Astrocyte (in vitro differentiated cells and primary cell): Measurements from ENCODE around the gene LCT. TPM values are rescaled to one million over a fixed set of nuclear protein-coding genes. Genes with fewer than 3 reads are reported as not detected.

Experiments
- DNase-seq: peaks from one replicate; pipeline ENCODE4 v3.0.0-alpha.2; 2010; ENCODE audit warnings: low read depth
- FAIRE-seq: peaks from 2 replicates; lab custom pipeline; 2011; peaks lifted over from hg19 to GRCh38; lab: Jason Lieb, UNC
- H2AFZ ChIP-seq: 2 replicates; pipeline ENCODE4 v1.6.0; 2012; ENCODE audit warnings: low read depth, low read length, inconsistent platforms
- H3K27ac ChIP-seq: 2 replicates; pipeline ENCODE4 v1.5.1; 2011; ENCODE audit warnings: low read depth, low read length, inconsistent platforms
- H3K27me3 ChIP-seq: 2 replicates; pipeline ENCODE4 v1.6.0; 2011; ENCODE audit warnings: low read length, inconsistent platforms; ENCODE audit not compliant: insufficient read depth
- H3K36me3 ChIP-seq: 2 replicates; pipeline ENCODE4 v1.5.1; 2011; ENCODE audit warnings: low read length, inconsistent platforms; ENCODE audit not compliant: insufficient read depth
- H3K4me1 ChIP-seq: 2 replicates; pipeline ENCODE4 v1.5.1; 2011; ENCODE audit warnings: low read length, inconsistent platforms; ENCODE audit not compliant: insufficient read depth
- H3K4me2 ChIP-seq: 2 replicates; pipeline ENCODE4 v1.6.0; 2012; ENCODE audit warnings: low read length, inconsistent platforms
- H3K4me3 ChIP-seq: 2 replicates; pipeline ENCODE4 v1.5.1; 2011; ENCODE audit warnings: low read depth, mild to moderate bottlenecking, low read length, inconsistent platforms; ENCODE audit not compliant: insufficient read depth
- H3K79me2 ChIP-seq: 2 replicates; pipeline ENCODE4 v1.6.0; 2012; ENCODE audit warnings: mild to moderate bottlenecking, low read length, inconsistent platforms; ENCODE audit not compliant: insufficient read depth
- H3K9ac ChIP-seq: 2 replicates; pipeline ENCODE4 v1.6.0; 2012; ENCODE audit warnings: mild to moderate bottlenecking, low read length, inconsistent platforms
- H3K9me3 ChIP-seq: 2 replicates; pipeline ENCODE4 v1.5.1; 2012; ENCODE audit warnings: low read depth, mild to moderate bottlenecking, low read length, inconsistent platforms; ENCODE audit not compliant: insufficient read depth
- H4K20me1 ChIP-seq: 2 replicates; pipeline ENCODE4 v1.6.0; 2012; ENCODE audit warnings: low read length, inconsistent platforms; ENCODE audit not compliant: insufficient read depth
- H3K27ac Mint-ChIP-seq: one replicate; pipeline ENCODE4 v1.8.0; 2021; ENCODE audit warnings: mild to moderate bottlenecking, mixed read lengths; ENCODE audit not compliant: unreplicated experiment
- H3K27me3 Mint-ChIP-seq: one replicate; pipeline ENCODE4 v1.8.0; 2021; ENCODE audit warnings: low read depth, mixed read lengths; ENCODE audit not compliant: unreplicated experiment
- H3K36me3 Mint-ChIP-seq: one replicate; pipeline ENCODE4 v1.8.0; 2021; ENCODE audit warnings: low read depth, mixed read lengths; ENCODE audit not compliant: unreplicated experiment
- H3K4me1 Mint-ChIP-seq: one replicate; pipeline ENCODE4 v1.8.0; 2021; ENCODE audit warnings: low read depth, mixed read lengths; ENCODE audit not compliant: unreplicated experiment
- H3K4me3 Mint-ChIP-seq: one replicate; pipeline ENCODE4 v1.8.0; 2021; ENCODE audit warnings: mild to moderate bottlenecking, moderate library complexity, mixed read lengths; ENCODE audit not compliant: unreplicated experiment
- H3K9me3 Mint-ChIP-seq: one replicate; pipeline ENCODE4 v1.8.0; 2021; ENCODE audit warnings: mild to moderate bottlenecking, mixed read lengths; ENCODE audit not compliant: unreplicated experiment
- EZH2 ChIP-seq: IDR thresholded peaks from 2 replicates; pipeline ENCODE4 v1.6.1; 2012; ENCODE audit warnings: mild to moderate bottlenecking, low read length, inconsistent platforms; ENCODE audit not compliant: insufficient read depth
- total RNA-seq: library from RNA; stranded (reverse); gene quantifications from 2 replicates; pipeline ENCODE4 v1.2.1, GENCODE V29; 2021
- TF ChIP-seq, protein P1 (sequence below): IDR thresholded peaks from 2 replicates; pipeline ENCODE4 v1.5.1; 2011; ENCODE audit warnings: low read depth, mild to moderate bottlenecking, inconsistent platforms, low read length, moderate library complexity; ENCODE audit not compliant: insufficient read depth

Gene LCT
- total RNA-seq, 1 donor from 2014 or later = not detected

- Histone ChIP-seq H3K9me3 (no peaks in the 10 kb centered on the region), H3K27me3 (no peaks in the 10 kb centered on the region), H3K9ac (no peak overlapping the region), H3K4me1 (peaks cover 3% of the 10 kb centered on the region), H4K20me1 (no peaks in the 10 kb centered on the region), H2AFZ (no peak overlapping the region), H3K4me2 (no peak overlapping the region), H3K36me3 (peaks cover 48% of the 10 kb centered on the region), H3K4me3 (no peak overlapping the region), H3K79me2 (no peaks in the 10 kb centered on the region), H3K27ac (no peak overlapping the region)
- H3K4me3 Mint-ChIP-seq = no peak overlapping the region
- no peak overlapping the region for H3K27ac Mint-ChIP-seq
- no peak for FAIRE-seq
- H3K36me3 Mint-ChIP-seq = peaks cover 28% of the 10 kb centered on the region
- no peak for DNase-seq
- H3K27me3 Mint-ChIP-seq = no peaks in the 10 kb centered on the region
- peaks cover 5% of the 10 kb centered on the region for H3K4me1 Mint-ChIP-seq
- TF ChIP-seq, protein P1, sequence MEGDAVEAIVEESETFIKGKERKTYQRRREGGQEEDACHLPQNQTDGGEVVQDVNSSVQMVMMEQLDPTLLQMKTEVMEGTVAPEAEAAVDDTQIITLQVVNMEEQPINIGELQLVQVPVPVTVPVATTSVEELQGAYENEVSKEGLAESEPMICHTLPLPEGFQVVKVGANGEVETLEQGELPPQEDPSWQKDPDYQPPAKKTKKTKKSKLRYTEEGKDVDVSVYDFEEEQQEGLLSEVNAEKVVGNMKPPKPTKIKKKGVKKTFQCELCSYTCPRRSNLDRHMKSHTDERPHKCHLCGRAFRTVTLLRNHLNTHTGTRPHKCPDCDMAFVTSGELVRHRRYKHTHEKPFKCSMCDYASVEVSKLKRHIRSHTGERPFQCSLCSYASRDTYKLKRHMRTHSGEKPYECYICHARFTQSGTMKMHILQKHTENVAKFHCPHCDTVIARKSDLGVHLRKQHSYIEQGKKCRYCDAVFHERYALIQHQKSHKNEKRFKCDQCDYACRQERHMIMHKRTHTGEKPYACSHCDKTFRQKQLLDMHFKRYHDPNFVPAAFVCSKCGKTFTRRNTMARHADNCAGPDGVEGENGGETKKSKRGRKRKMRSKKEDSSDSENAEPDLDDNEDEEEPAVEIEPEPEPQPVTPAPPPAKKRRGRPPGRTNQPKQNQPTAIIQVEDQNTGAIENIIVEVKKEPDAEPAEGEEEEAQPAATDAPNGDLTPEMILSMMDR = no peak
- no peak for TF ChIP-seq EZH2
- H3K9me3 Mint-ChIP-seq = no peaks in the 10 kb centered on the region
Observed at GRCh38 chr2:135775420-135775819, 61.6 kb downstream of the LCT start.

DNA sequence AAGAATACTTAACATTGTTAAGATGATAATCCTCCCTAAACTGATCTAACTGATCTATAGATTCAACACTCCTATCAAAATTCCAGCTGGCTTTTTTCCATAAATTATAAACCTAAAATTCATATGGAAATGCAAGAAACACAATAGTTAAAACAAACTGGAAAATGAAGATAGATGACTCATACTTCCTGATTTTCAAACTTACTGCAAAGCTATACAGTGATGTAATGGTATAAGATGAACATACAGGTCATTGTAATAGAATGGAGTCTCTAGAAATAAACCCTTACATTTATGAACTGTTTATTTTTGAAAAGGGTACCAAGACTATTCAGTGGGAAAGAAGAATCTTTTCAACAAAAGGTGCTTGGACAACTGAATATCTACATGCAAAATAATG lies 63.1 kb downstream of the LCT start:
- Mint-ChIP-seq H3K36me3 (peaks cover 30% of the 10 kb centered on the region), H3K4me3 (no peak overlapping the region), H3K4me1 (peaks cover 5% of the 10 kb centered on the region), H3K27me3 (no peaks in the 10 kb centered on the region), H3K9me3 (no peaks in the 10 kb centered on the region), H3K27ac (peak overlapping the region; percentile 66)
- FAIRE-seq (no peak), DNase-seq (peak; percentile 29)
- H3K4me3 ChIP-seq = no peak overlapping the region
- no peak overlapping the region for H2AFZ ChIP-seq
- H3K4me2 ChIP-seq = no peak overlapping the region
- peak overlapping the region; percentile 56 for H3K27ac ChIP-seq
- H3K27me3 ChIP-seq = no peaks in the 10 kb centered on the region
- H3K4me1 ChIP-seq = peaks cover 3% of the 10 kb centered on the region
- H3K79me2 ChIP-seq = peaks cover 6% of the 10 kb centered on the region
- peaks cover 2% of the 10 kb centered on the region for H4K20me1 ChIP-seq
- no peak for TF ChIP-seq EZH2
- TF ChIP-seq, protein P1 = no peak
- no peaks in the 10 kb centered on the region for H3K9me3 ChIP-seq
- no peak overlapping the region for H3K9ac ChIP-seq
- peaks cover 44% of the 10 kb centered on the region for H3K36me3 ChIP-seq

- H2AFZ ChIP-seq = no peak overlapping the region
- TF ChIP-seq, protein P1 = no peak
- no peak for TF ChIP-seq EZH2
- H3K4me2 ChIP-seq = no peak overlapping the region
- H3K4me3 Mint-ChIP-seq = no peak overlapping the region
- H3K36me3 Mint-ChIP-seq = peaks cover 33% of the 10 kb centered on the region
- peak overlapping the region; percentile 56 for H3K27ac ChIP-seq
- H3K9me3 ChIP-seq = no peaks in the 10 kb centered on the region
- H3K9ac ChIP-seq = no peak overlapping the region
- H3K79me2 ChIP-seq = peaks cover 10% of the 10 kb centered on the region
- FAIRE-seq (no peak), DNase-seq (no peak)
- H3K27ac Mint-ChIP-seq = peak overlapping the region; percentile 77
- peaks cover 43% of the 10 kb centered on the region for H3K36me3 ChIP-seq
- peaks cover 3% of the 10 kb centered on the region for H3K4me1 ChIP-seq
- H4K20me1 ChIP-seq = peaks cover 5% of the 10 kb centered on the region
- H3K4me3 ChIP-seq = no peak overlapping the region
- no peaks in the 10 kb centered on the region for H3K27me3 Mint-ChIP-seq
- no peaks in the 10 kb centered on the region for H3K9me3 Mint-ChIP-seq
- H3K27me3 ChIP-seq = no peaks in the 10 kb centered on the region
- peaks cover 5% of the 10 kb centered on the region for H3K4me1 Mint-ChIP-seq
Observed at GRCh38 chr2:135773319-135773718, 63.7 kb downstream of the LCT start.
